HG03060 (cell line): Measurements from ENCODE around the gene JAGN1.
A peak's percentile ranks its signal among the peaks of the same experiment; 100 is the strongest.
"Not testable (repeated sequence)": the region's sequence is repeated elsewhere in the genome, so short reads cannot be mapped to it uniquely, and the experiment has no call there.

ENCODE experiments used
- ATAC-seq: cut with Tn5 transposase; IDR thresholded peaks from one replicate; pipeline ENCODE4 v1.9.1; 2021; ENCODE audit warnings: low read depth, moderate number of reproducible peaks; ENCODE audit not compliant: unreplicated experiment

The JAGN1 gene

GRCh38 chr3:9915254-9916141 is 25.1 kb downstream of the JAGN1 start:
- no peak for ATAC-seq

- ATAC-seq = no peak
Measured at GRCh38 chr3:9916346-9916733, 25.9 kb downstream of the JAGN1 start.

GRCh38 chr3:9916734-9917680 is 26.6 kb downstream of the JAGN1 start, which contains the start of gene IL17RC:
Gene IL17RC, plus strand, starts transcription at chr3:9917098. Its CDS starts 218 bp downstream, at chr3:9917316.
- ATAC-seq = no peak

- ATAC-seq = no peak
Measured at GRCh38 chr3:9917820-9918219, 27.4 kb downstream of the JAGN1 start.

GRCh38 chr3:9918261-9919038 is 28.0 kb downstream of the JAGN1 start:
- ATAC-seq = no peak

- no peak for ATAC-seq
Measured at GRCh38 chr3:9928158-9928557, 37.7 kb downstream of the JAGN1 start.

- ATAC-seq = no peak
Measured at GRCh38 chr3:9930804-9931418, 40.5 kb downstream of the JAGN1 start.

GRCh38 chr3:9932535-9932842 is 42.1 kb downstream of the JAGN1 start:
- no peak for ATAC-seq

- peak; percentile 28 for ATAC-seq
Measured at GRCh38 chr3:9932843-9933560, 42.6 kb downstream of the JAGN1 start.

- peak; percentile 75 for ATAC-seq
Measured at GRCh38 chr3:9933561-9934234, 43.3 kb downstream of the JAGN1 start, which contains the start of gene CRELD1. Gene CRELD1, plus strand, starts transcription at chr3:9933834. Its CDS starts 605 bp downstream, at chr3:9934439.

- ATAC-seq = no peak
Measured at GRCh38 chr3:9934235-9934621, 43.8 kb downstream of the JAGN1 start.

- ATAC-seq = no peak
Measured at GRCh38 chr3:9934993-9935392, 44.6 kb downstream of the JAGN1 start.

- no peak for ATAC-seq
Measured at GRCh38 chr3:9935966-9936510, 45.6 kb downstream of the JAGN1 start.

GRCh38 chr3:9937486-9938238 is 47.3 kb downstream of the JAGN1 start:
- ATAC-seq = no peak

- ATAC-seq = no peak
Measured at GRCh38 chr3:9938966-9939365, 48.6 kb downstream of the JAGN1 start.

- not testable (repeated sequence) for ATAC-seq
Measured at GRCh38 chr3:9939906-9940305, 49.5 kb downstream of the JAGN1 start.

GRCh38 chr3:9940746-9941145 is 50.3 kb downstream of the JAGN1 start:
- ATAC-seq = no peak

- ATAC-seq = no peak
Measured at GRCh38 chr3:9942164-9942563, 51.8 kb downstream of the JAGN1 start.
